NCI-H187 treated with DMSO at 0.1 percent for 48 hours (cell line): ENCODE results near the gene ZNF639.
"Not testable (repeated sequence)": the region's sequence is repeated elsewhere in the genome, so short reads cannot be mapped to it uniquely, and the experiment has no call there.

Experiments
- DNase-seq: peaks from one replicate; lab custom pipeline; 2025; lab: John Stamatoyannopoulos, UW

The ZNF639 gene, protein sequence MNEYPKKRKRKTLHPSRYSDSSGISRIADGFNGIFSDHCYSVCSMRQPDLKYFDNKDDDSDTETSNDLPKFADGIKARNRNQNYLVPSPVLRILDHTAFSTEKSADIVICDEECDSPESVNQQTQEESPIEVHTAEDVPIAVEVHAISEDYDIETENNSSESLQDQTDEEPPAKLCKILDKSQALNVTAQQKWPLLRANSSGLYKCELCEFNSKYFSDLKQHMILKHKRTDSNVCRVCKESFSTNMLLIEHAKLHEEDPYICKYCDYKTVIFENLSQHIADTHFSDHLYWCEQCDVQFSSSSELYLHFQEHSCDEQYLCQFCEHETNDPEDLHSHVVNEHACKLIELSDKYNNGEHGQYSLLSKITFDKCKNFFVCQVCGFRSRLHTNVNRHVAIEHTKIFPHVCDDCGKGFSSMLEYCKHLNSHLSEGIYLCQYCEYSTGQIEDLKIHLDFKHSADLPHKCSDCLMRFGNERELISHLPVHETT

GRCh38 chr3:179322286-179323196 lies at the start of gene ZNF639:
Gene ZNF639, plus strand, starts transcription at chr3:179323031. Its CDS starts 5,263 bp downstream, at chr3:179328294.
- no peak for DNase-seq

DNA sequence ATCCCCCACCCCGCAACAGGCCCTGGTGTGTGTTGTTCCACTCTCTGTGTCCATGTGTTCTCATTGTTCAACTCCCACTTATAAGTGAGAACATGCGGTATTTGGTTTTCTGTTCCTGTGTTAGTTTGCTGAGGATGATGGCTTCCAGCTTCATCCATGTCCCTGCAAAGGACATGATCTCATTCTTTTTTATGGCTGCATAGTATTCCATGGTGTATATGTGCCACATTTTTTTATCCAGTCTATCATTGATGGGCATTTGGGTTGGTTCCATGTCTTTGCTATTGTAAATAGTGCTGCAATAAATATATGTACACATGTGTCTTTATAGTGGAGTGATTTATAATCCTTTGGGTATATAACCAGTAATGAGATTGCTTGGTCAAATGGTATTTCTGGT lies 48.4 kb upstream of the ZNF639 start:
- not testable (repeated sequence) for DNase-seq

DNA sequence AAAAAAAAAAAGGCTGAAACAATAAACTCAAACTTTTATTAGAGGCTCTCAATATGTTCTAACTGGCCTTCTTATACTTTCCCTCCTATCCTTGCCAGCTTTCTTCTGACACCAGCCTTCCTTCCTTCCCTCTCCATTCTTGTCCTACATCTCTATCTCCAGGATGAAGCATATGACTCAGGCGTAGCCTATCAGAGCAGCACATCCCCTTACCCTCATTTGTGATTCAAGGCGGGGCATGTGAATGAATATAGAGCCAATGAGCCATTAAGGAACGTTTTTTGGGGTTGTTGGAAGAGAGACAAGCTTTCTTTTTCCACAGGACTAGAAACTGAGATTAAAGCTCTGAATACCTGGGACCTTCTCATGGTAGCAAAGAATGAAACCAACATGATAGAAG lies 46.8 kb upstream of the ZNF639 start:
- no peak for DNase-seq

GRCh38 chr3:179276743-179277142 lies 46.1 kb upstream of the ZNF639 start:
- no peak for DNase-seq

- DNase-seq = no peak
Measured at GRCh38 chr3:179278151-179278550, 44.7 kb upstream of the ZNF639 start.

- no peak for DNase-seq
Measured at GRCh38 chr3:179278932-179279693, 43.7 kb upstream of the ZNF639 start.

DNA sequence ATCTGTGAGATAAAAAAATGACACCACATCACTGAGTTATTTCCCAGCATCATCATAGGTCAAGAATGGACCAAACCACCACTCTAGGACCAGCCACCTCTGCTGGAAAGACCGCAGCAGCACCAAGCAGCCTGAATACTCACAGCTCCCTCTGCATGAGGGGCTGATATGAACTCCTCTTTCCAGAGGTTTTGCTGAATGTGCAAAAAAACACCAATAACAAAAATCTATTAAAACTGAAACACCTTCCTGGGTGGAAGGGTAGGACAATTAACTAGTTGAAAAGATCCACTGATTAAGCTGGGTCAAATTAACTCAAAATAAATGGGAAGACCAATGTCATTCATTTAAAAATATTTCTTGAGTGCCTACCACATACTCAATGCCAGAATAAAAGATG lies 43.0 kb upstream of the ZNF639 start:
- DNase-seq = no peak

GRCh38 chr3:179281825-179282224 lies 41.0 kb upstream of the ZNF639 start:
- no peak for DNase-seq

DNA sequence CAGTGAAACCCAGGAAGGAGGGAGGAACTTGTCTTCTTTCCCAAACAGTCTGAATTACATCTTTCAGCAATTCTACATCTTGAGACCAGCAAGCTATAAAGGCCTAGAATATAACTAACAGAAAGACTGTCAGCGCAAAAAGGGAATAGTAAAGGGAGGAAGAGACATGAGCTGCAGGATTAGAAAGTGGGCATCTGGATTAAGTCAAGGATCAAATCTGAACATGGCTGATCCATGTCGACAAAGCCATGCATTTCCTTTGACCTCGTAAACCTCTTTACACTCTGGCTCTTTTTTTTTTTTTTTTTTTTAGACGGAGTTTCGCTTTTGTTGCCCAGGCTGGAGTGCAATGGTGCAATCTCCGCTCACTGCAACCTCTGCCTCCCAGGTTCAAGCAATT lies 36.5 kb upstream of the ZNF639 start:
- no peak for DNase-seq

DNA sequence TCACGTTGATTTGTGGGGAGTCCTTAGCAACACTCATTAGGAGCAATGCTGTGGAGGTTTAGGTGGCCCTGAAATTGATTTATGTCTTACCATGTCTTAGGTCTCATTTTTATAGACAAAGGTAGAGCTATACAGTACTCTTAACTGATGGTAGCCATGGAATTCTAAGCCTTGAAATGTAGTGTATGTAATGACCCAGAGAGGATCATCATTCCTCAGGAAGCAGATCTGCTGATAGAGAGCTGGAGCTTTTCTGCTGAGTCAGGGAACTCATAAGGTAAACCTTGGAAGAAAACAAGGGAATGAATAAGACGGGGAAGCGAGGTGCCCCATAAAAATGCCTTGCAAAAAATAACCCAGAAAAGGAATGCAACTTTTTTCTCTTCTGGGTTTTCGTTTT lies 34.0 kb upstream of the ZNF639 start:
- no peak for DNase-seq

DNA sequence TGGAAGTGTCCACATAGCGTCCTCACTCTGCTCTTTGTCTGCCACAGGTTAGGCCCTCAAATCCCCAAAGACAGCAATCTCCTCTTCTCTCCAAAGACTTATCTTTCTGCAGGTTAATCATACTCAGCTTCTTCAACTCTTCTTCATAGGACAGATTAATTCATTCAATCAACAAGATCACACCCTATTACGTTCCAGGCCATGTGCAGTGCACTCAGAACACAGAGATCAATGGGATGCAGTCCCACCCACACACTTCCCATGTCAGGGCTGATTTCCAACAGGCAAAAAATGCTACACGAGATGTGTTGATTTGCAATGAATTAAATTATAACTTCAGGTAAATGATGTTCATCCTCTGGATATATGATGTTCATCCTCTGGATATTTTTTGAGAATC lies 33.5 kb upstream of the ZNF639 start:
- no peak for DNase-seq

- DNase-seq = no peak
Measured at GRCh38 chr3:179292450-179292849, 30.4 kb upstream of the ZNF639 start.

DNA sequence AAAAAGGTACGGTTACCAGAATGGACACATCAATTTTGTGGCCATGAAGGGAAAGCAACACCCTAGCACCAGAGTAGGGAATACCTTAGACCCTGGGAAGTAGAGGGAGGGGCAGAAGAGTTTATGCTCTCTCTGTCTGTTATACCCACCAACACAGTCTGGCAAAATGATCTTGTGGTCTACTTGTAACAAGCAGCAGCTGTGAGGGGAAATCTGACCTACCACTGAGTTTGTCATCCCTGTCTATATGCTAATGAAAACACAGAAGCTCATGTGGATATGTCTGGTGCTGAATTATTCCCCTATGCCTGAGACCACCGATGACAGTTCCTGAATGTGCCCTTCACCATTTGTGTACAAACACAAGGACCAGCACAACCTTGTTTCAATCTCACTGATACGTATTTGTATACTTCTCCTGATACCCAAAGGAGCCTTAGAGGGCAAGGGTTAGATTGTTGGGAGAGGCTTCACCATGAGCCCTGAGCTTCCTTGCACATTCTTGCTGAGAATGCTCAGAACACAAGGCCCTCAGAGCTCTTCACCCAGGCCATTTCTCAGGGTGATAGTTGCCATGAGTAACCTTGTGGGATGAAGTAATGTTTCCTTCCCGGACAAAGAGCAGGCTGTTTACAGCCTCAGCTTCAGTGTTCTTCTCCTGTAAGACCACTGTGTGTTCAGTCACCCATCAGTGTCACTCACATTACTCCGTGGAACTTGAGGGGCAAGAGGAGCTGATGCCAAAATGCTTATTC lies 24.7 kb upstream of the ZNF639 start:
- no peak for DNase-seq

- DNase-seq = no peak
Measured at GRCh38 chr3:179299316-179299715, 23.5 kb upstream of the ZNF639 start.

GRCh38 chr3:179299999-179300613 lies 22.7 kb upstream of the ZNF639 start:
- no peak for DNase-seq

- no peak for DNase-seq
Measured at GRCh38 chr3:179301645-179302044, 21.2 kb upstream of the ZNF639 start.

DNA sequence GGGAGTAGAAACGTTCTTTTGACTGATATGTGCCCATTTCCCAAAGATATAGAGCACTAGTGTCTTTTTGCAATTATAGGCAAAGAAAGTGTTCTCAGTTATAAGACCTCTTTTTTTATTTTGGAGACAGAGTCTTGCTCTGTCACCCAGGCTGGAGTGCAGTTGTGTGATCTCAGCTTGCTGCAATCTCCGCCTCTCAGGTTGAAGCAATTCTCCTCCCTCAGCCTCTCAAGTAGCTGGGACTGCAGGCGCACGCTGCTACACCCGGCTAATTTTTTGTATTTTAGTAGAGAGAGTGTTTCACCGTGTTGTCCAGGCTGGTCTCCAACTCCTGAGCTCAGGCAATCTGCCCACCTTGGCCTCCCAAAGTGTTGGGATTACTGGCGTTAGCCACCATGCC lies 20.7 kb upstream of the ZNF639 start:
- DNase-seq = no peak

GRCh38 chr3:179304605-179305004 lies 18.2 kb upstream of the ZNF639 start:
- DNase-seq = no peak

DNA sequence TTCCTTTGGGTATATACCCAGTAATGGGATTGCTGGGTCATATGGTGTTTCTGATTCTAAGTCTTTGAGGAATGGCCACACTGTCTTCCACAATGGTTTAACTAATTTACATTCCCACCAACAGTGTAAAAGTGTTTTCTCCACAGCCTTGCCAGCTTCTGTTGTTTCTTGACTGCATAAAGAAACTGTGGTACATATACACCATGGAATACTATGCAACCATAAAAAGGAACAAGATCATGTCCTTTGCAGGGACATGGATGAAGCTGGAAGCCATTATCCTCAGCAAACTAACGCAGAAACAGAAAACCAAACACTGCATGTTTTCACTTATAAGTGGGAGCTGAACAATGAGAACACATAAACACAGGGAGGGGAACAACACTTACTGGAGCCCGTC lies 15.5 kb upstream of the ZNF639 start:
- DNase-seq = not testable (repeated sequence)

GRCh38 chr3:179308001-179308400 lies 14.8 kb upstream of the ZNF639 start:
- no peak for DNase-seq
